Hepatocyte (in vitro differentiated cells): Measurements from ENCODE around the gene ATP9A.

Experiments
- EZH2phosphoT487 ChIP-seq: fragments of 200-600 bp; sonication (generic); IDR thresholded peaks from one replicate; pipeline ENCODE4 v1.6.1; 2018; ENCODE audit warnings: antibody characterized with exemption, mild to moderate bottlenecking, low read depth, moderate library complexity; ENCODE audit not compliant: unreplicated experiment, severe bottlenecking
- TF ChIP-seq, protein P1 (sequence below): fragments of 200-600 bp; sonication (generic); IDR thresholded peaks from 2 replicates; pipeline ENCODE4 v1.5.1; 2016; ENCODE audit warnings: antibody characterized with exemption, mild to moderate bottlenecking; ENCODE audit not compliant: poor library complexity

DNA sequence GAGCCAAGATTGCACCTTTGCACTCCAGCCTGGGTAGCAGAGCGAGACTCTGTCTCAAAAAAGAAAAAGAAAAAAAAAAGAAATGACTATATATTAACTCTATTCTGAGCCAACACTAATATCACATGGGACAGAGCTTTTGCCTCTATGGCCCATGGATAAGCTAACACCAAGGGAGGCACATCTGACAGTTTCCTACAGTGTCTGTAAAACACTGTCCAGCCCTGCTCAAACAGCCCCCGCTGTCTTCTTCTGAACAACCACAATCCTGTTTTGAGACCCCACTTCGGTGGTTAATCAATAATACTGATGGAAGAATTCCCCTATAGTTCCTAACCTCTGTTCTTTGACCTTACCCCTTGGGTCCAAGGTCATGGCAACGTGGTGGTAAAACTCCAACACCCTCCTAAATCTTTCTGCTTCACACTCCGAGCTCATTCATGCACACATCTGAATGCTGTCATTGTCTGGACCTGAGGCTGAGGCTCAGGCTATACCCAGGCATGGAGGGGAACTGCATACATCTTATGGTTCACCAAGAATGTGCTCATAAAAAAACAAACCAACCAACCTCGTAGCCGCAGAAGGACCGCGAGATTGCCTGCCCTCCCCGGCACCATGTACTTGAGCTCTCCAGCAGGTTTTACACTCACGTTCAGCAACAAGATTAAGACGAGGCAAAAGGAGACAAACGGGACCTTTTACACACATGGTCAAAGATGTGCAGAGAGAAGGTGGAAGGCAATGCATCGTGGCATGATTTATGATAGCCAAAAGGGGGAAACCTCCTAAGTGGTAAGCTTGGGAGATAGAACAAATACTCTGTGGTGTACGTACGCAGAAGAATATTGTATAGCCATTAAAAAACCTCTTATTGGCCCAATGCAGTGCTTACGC lies 120.3 kb downstream of the ATP9A start:
- TF ChIP-seq, protein P1, sequence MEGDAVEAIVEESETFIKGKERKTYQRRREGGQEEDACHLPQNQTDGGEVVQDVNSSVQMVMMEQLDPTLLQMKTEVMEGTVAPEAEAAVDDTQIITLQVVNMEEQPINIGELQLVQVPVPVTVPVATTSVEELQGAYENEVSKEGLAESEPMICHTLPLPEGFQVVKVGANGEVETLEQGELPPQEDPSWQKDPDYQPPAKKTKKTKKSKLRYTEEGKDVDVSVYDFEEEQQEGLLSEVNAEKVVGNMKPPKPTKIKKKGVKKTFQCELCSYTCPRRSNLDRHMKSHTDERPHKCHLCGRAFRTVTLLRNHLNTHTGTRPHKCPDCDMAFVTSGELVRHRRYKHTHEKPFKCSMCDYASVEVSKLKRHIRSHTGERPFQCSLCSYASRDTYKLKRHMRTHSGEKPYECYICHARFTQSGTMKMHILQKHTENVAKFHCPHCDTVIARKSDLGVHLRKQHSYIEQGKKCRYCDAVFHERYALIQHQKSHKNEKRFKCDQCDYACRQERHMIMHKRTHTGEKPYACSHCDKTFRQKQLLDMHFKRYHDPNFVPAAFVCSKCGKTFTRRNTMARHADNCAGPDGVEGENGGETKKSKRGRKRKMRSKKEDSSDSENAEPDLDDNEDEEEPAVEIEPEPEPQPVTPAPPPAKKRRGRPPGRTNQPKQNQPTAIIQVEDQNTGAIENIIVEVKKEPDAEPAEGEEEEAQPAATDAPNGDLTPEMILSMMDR, result no peak
- TF ChIP-seq EZH2phosphoT487, result no peak
